K562 (cell line): ENCODE data around the gene RHBG. TPM values are rescaled to one million over a fixed set of nuclear protein-coding genes. Genes with fewer than 3 reads are reported as not detected.
A peak's percentile ranks its signal among the peaks of the same experiment; 100 is the strongest.

Experiments
- CC2D1A ChIP-seq: fragments of 450-650 bp; IDR thresholded peaks from 2 replicates; pipeline ENCODE4 v1.6.1; 2017; ENCODE audit warnings: mild to moderate bottlenecking
- CREB5 ChIP-seq: fragments of 250-450 bp; sonication (Bioruptor Pico); IDR thresholded peaks from 2 replicates; pipeline ENCODE4 v1.5.0; 2020; ENCODE audit warnings: mild to moderate bottlenecking
- E2F8 ChIP-seq: fragments of 450-650 bp; IDR thresholded peaks from 2 replicates; pipeline ENCODE4 v1.7.1; 2018; ENCODE audit warnings: mild to moderate bottlenecking, low read depth; ENCODE audit not compliant: partially characterized antibody
- FOXJ3 ChIP-seq: sonication (generic); formaldehyde crosslinking; IDR thresholded peaks from 2 replicates; pipeline ENCODE4 v1.4.0; 2020; ENCODE audit warnings: mild to moderate bottlenecking, missing genetic modification reagents
- HOMEZ ChIP-seq: fragments of 250-450 bp; sonication (Bioruptor Pico); IDR thresholded peaks from 2 replicates; pipeline ENCODE4 v1.4.0; 2020; ENCODE audit warnings: mild to moderate bottlenecking, moderate library complexity
- KAT7 ChIP-seq: sonication (generic); formaldehyde crosslinking; IDR thresholded peaks from 2 replicates; pipeline ENCODE4 v1.8.0; 2022; ENCODE audit warnings: missing genetic modification reagents, mild to moderate bottlenecking, borderline replicate concordance
- MNT ChIP-seq, 2 experiments: fragments of 450-650 bp; conservative IDR thresholded peaks; 2 replicates each; pipeline ENCODE4 v1.6.1; 2017; ENCODE audit warnings: mild to moderate bottlenecking in 2 of 2, moderate library complexity in 2 of 2
- MXI1 ChIP-seq: IDR thresholded peaks from 2 replicates; pipeline ENCODE4 v1.6.1; 2011; ENCODE audit warnings: low read depth, mild to moderate bottlenecking, improper control_type of control experiment, low read length
- PTRF ChIP-seq: fragments of 450-650 bp; IDR thresholded peaks from 2 replicates; pipeline ENCODE4 v1.6.1; 2016; ENCODE audit warnings: mild to moderate bottlenecking, missing genetic modification characterization, missing compliant biosample characterization
- RBM15 ChIP-seq: fragments of 200-400 bp; formaldehyde crosslinking; IDR thresholded peaks from 2 replicates; pipeline ENCODE4 v1.6.1; 2018; ENCODE audit warnings: mild to moderate bottlenecking, low read length, moderate library complexity; ENCODE audit not compliant: insufficient read depth
- SP1 ChIP-seq: sonication (generic); formaldehyde crosslinking; IDR thresholded peaks from 2 replicates; pipeline ENCODE4 v1.8.1; 2022; ENCODE audit warnings: mild to moderate bottlenecking, missing genetic modification reagents
- TCF15 ChIP-seq: fragments of 250-450 bp; sonication (Bioruptor Pico); IDR thresholded peaks from 2 replicates; pipeline ENCODE4 v1.8.0; 2022; ENCODE audit warnings: moderate library complexity, mild to moderate bottlenecking, inconsistent platforms
- ZFX ChIP-seq: sonication (generic); formaldehyde crosslinking; IDR thresholded peaks from 2 replicates; pipeline ENCODE4 v1.8.0; 2022; ENCODE audit warnings: mild to moderate bottlenecking, missing genetic modification reagents, moderate library complexity
- ZNF217 ChIP-seq: sonication (generic); formaldehyde crosslinking; IDR thresholded peaks from 2 replicates; pipeline ENCODE4 v1.8.0; 2022; ENCODE audit warnings: mild to moderate bottlenecking, missing genetic modification reagents
- ZNF280B ChIP-seq: fragments of 250-450 bp; sonication (Bioruptor Pico); IDR thresholded peaks from 2 replicates; pipeline ENCODE4 v1.5.1; 2021; ENCODE audit warnings: mild to moderate bottlenecking
- ZNF316 ChIP-seq: fragments of 450-650 bp; IDR thresholded peaks from 2 replicates; pipeline ENCODE4 v1.6.1; 2016
- ZNF583 ChIP-seq: fragments of 250-450 bp; sonication (Bioruptor Pico); IDR thresholded peaks from 2 replicates; pipeline ENCODE4 v1.4.0; 2020
- ZNF655 ChIP-seq: fragments of 250-450 bp; sonication (Bioruptor Pico); IDR thresholded peaks from 2 replicates; pipeline ENCODE4 v1.5.0; 2021
- ZNF717 ChIP-seq: fragments of 250-450 bp; sonication (Bioruptor Pico); IDR thresholded peaks from 2 replicates; pipeline ENCODE4 v1.5.0; 2021
- polyA plus RNA-seq, 8 experiments: library from polyadenylated mRNA; depleted of rRNA in 4 of 8; stranded (reverse) in 5 of 8; unstranded in 3 of 8; fragments of >200 nt; fragmentation: Nextera tagmentation in 2 of 8; fragmentation: Illumina TruSeq in 1 of 8; extraction: Ambion mirVana in 2 of 8; extraction: Trizol in 1 of 8; gene quantifications; 2 replicates each; pipeline versions ENCODE4 v1.2.1 to v1.2.3, GENCODE V29; 2011 to 2014; ENCODE audit warnings: inconsistent platforms in 1 of 8, missing spikeins in 1 of 8
- total RNA-seq, 7 experiments: library from RNA; depleted of rRNA in 6 of 7; stranded (reverse); fragments of >200 nt in 6 of 7; fragmentation: Illumina TruSeq in 2 of 7; extraction: Trizol in 2 of 7; gene quantifications; 2 replicates each; pipeline versions ENCODE4 v1.2.1 to v1.2.3, GENCODE V29; 2011 to 2021; ENCODE audit warnings: low replicate concordance in 1 of 7

Gene RHBG
- total and polyA plus RNA-seq, 9 of the 15 experiments (the other 6 are each of a cell fraction or from before 2014, with no cell fraction given) = not detected

GRCh38 chr1:156383023-156383422, 14.0 kb downstream of the RHBG start (continued):
- no peak for TF ChIP-seq E2F8
- no peak for TF ChIP-seq ZNF717 (CRISPR knock-in tag)
- no peak for TF ChIP-seq FOXJ3 (CRISPR knock-in tag)
- TF ChIP-seq ZNF217 (CRISPR knock-in tag) = no peak
- no peak for TF ChIP-seq MNT (conservative IDR thresholded peaks at IDR 0.05)
- TF ChIP-seq TCF15 (CRISPR knock-in tag) = no peak
- peak; percentile 39; the same call in 1 of the 2 replicates for TF ChIP-seq ZNF316
- TF ChIP-seq PTRF (tag) = no peak
- TF ChIP-seq KAT7 (CRISPR knock-in tag) = no peak
- no peak for TF ChIP-seq ZNF583 (CRISPR knock-in tag)
- no peak for TF ChIP-seq RBM15
- TF ChIP-seq MXI1 = no peak
- no peak for TF ChIP-seq CREB5 (CRISPR knock-in tag)
- no peak for TF ChIP-seq HOMEZ (CRISPR knock-in tag)
- 0 out of 2 replicates have a peak, but pooled peaks have one; percentile 19 for TF ChIP-seq CC2D1A
- no peak for TF ChIP-seq ZNF655 (CRISPR knock-in tag)
- TF ChIP-seq ZNF280B (CRISPR knock-in tag) = no peak
- 0 out of 2 replicates have a peak, but pooled peaks have one; percentile 33 for TF ChIP-seq SP1 (CRISPR knock-in tag)
- TF ChIP-seq ZFX (CRISPR knock-in tag) = peak; percentile 36; the same call in 1 of the 2 replicates
